Measurements from ENCODE around the gene DNAJA2.
A peak's percentile ranks its signal among the peaks of the same experiment; 100 is the strongest.

Gene DNAJA2

GRCh38 chr16:46926470-46927225 is 46.8 kb downstream of the DNAJA2 start:
- DNase-seq (ENCODE audit: low spot score): no peak

DNA sequence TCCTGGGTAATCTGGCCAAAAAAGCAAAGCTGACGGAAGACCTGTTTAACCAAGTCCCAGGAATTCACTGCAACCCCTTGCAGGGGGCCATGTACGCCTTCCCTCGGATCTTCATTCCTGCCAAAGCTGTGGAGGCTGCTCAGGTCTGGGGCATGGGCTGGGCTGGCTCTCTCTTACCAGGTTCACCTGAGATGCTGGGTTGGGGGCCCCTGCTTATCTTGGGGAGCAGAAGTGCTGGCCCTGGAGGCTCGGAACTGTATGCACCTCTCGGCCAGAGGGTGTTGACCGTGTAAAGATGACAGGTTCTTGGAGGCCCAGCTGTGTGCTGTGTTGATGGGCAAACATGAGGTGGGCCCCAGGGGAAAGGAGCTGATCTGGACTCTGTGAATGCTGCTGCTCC is 49.1 kb downstream of the DNAJA2 start:
- no peak for DNase-seq (ENCODE audit: low spot score)

DNA sequence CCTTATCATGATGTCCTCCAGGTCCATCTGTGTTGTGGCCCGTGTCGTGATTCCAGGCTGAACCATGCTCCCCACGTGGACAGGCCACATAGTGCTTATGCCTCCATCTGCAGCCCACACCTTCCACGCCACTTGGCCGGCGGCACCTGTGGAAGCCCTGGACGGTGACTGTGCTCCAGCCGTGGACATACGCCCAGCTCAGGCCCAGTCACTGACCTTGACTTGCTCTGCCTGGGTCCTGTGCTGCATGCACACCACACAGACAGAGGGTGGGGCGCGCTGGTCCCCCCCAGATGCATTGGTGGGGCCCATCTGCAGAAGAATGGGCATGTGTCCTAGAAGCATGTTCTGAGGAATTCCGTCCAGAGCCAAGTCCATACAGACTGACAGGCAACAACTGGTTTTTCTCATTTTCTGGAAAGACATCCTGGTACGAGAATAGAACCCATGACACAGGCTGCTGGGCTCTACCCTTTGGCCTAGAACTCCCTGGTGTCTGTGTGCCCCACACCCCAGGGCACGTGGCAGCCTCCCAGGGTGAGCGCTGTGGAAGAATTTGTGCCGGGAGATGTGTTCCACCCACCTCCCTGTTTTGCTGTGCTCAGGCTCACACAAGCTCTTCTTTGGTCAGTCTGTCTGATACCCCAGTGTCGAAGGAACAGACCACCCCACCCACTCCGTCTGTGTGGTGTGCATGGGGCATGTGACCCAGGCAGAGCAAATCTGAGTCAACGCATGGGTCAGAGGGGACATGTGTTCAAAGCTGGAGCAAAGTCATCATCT is 49.8 kb downstream of the DNAJA2 start:
- no peak for DNase-seq (ENCODE audit: low spot score)

DNA sequence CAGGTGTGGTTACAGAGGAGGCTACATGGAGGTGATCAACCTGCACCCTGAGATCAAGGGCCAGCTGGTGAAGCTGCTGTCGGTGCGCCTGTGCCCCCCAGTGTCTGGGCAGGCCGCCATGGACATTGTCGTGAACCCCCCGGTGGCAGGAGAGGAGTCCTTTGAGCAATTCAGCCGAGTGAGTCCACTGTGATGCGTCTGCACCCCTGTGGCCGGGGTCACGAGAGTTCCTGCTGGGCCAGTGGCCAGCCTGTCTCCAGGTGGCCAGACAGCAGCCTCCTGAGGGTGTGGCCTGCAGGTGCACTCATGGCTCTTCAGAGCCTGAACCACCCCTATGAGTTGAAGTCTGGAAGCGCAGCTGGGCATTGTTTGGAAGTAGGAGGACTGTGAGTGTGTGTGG is 51.2 kb downstream of the DNAJA2 start:
- DNase-seq (ENCODE audit: low spot score): no peak

- no peak for DNase-seq (ENCODE audit: low spot score)
Measured at GRCh38 chr16:46920402-46921068, 52.9 kb downstream of the DNAJA2 start.

- DNase-seq (ENCODE audit: low spot score): peak; percentile 82
Measured at GRCh38 chr16:46918905-46919792, 54.3 kb downstream of the DNAJA2 start.

- no peak for DNase-seq (ENCODE audit: low spot score)
Measured at GRCh38 chr16:46918400-46918799, 55.1 kb downstream of the DNAJA2 start.

DNA sequence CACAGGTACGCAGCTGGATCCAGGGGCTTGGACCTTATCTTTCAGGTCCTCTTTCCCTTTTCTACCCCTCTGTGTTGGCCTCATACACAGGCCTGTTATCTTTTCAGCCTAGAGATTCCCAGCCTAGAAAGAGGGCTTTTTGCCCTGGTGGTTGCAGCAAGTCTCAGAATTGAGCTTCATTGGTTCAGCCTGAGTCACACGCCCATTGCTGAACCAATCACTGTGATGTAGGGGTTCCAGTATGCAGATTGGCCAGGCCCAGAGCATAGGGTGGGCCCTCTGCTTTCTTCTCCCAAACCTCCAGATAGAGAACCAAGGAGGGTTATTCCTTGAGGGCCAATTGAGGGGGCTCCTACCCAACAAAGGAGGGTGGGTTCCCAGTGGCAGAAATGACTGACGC is 56.5 kb downstream of the DNAJA2 start:
- DNase-seq (ENCODE audit: low spot score): peak; percentile 60

DNA sequence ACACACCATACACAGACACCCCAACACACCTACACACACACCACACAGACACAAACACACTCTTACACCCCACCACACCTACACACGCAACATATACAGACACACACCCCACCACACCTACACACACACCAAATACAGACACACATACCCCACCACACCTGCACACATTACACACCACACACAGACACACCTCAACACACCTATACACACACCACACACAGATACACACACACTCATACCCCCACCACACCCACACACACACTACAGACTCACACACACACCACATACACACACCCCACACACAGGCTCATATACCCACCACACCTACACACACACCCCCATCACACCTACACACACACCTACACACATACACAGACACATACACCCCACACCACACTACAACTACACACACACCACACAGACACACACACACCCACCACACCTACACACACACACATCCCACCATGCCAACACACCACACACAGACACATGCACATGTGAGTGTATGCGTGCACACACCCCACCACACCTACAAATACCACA is 57.9 kb downstream of the DNAJA2 start:
- DNase-seq (ENCODE audit: low spot score): no peak

- DNase-seq (ENCODE audit: low spot score): no peak
Measured at GRCh38 chr16:46914556-46915201, 58.8 kb downstream of the DNAJA2 start.

- no peak for DNase-seq (ENCODE audit: low spot score)
Measured at GRCh38 chr16:46911650-46912049, 61.8 kb downstream of the DNAJA2 start.

DNA sequence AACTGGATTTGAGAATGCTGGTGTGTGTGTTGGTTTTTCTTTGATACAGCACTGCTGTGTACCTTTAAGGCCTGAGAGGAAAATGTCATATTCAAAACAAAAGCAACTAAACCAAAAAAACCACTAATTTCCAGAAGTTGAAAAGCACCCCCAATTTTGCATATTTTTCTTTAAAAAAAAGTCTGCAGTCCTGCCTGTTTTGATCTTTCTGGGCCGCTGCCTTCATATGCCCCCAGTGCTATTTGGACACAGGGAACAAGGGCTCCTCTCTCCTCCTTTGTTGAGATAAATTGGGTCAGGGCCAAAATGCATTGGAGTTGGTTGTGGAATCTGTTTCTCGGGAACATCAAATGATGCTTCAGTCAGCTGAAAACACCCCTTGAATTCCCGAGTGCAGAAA is 62.4 kb downstream of the DNAJA2 start:
- no peak for DNase-seq (ENCODE audit: low spot score)

- DNase-seq (ENCODE audit: low spot score): peak; percentile 79
Measured at GRCh38 chr16:46908540-46909372, 64.7 kb downstream of the DNAJA2 start.

DNA sequence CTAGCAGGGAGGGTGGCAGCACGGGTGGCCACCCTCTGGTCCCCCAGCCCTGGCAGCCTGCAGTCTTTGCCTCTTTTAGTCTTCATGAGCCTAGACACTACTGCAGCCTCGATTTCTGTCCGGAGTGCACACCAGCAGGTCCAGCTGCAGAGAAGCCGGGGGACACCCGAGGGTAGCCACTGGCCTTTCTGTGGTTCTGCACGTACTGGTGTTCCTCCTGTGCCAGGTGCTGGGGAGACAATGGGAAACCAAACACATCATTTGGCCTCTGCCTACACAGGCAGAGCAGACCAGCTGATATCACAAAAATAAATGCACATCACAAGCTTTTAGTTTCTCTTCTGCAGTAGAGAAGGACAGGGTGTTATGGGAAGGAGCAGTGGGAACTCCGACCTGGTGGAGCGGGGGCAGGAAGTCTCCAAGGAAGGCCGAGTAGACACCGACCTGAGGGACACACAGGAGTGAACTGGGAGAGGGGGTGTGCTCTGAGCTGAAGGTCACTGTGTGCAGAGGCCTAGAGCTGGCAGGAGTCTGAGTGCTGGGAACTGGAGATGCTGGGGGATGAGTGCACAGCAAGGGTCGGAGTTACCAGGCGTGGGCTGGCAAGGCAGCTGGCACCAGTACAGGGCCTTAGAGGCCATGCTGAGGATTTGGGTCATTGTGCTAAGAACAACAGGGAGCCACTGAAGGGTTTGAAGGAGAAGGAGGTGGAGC is 66.3 kb downstream of the DNAJA2 start:
- no peak for DNase-seq (ENCODE audit: low spot score)

- DNase-seq (ENCODE audit: low spot score): no peak
Measured at GRCh38 chr16:46906360-46907060, 67.0 kb downstream of the DNAJA2 start.
